ENCODE data around the gene AVPR1B.

Gene AVPR1B

GRCh38 chr1:206117151-206117948 is at the start of gene AVPR1B:
Gene AVPR1B (minus strand): TSS chr1:206117388. CDS start chr1:206116890, 498 bp downstream.
- in situ Hi-C loops (cut with MboI; ENCODE audit: low sequenced_read_pairs) = loop anchor here (25.0 kb wide), 1 partner anchor 330 kb away; the partner anchor contains the start of gene RAB29

GRCh38 chr1:206145771-206146290 is 28.6 kb upstream of the AVPR1B start:
- in situ Hi-C loops (cut with MboI; ENCODE audit: low sequenced_read_pairs) = no loop called here

DNA sequence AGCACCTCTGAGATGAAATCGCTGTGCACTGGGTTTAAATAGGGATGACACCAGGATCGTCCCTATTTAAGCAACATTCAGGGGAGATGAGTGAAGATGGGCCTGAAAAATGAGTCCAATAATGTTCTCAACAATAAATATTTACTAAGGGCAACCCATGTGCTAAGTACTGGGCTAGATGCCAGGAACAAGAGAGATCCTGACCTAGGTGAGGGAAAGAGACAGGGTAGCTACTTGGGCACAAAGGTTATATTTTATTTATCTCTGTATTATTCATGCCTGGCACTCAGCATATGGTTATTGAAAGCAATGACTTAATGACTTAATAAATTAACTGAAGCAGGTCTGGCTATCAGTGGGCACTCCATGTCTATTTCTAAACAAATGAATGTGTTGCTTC is 27.4 kb upstream of the AVPR1B start:
- in situ Hi-C loops (cut with MboI; ENCODE audit: low sequenced_read_pairs) = no loop called here

- in situ Hi-C loops (cut with MboI; ENCODE audit: low sequenced_read_pairs) = no loop called here
These were observed 26.5 kb upstream of the AVPR1B start for GRCh38 chr1:206143537-206144172.

DNA sequence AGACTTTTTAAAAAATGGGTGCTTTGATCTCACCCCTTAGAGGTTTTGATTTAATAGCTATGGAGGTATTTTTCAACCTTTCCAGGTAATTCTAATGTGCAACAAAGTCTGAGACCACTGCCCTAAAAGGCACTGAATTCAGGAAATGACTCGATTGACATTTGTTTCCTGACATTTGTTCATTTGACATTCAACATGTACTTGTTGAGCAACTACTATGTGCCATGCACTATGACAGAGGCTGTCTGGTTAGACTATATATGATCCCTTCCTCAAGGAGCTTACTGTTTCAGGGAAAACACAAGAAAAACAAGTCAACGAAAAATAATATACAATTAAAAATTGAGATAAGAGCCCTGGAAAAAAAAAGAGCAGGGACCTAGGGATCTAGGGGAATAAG is 25.6 kb upstream of the AVPR1B start:
- in situ Hi-C loops (cut with MboI; ENCODE audit: low sequenced_read_pairs) = no loop called here

GRCh38 chr1:206142011-206142410 is 24.8 kb upstream of the AVPR1B start:
- in situ Hi-C loops (cut with MboI; ENCODE audit: low sequenced_read_pairs) = no loop called here

DNA sequence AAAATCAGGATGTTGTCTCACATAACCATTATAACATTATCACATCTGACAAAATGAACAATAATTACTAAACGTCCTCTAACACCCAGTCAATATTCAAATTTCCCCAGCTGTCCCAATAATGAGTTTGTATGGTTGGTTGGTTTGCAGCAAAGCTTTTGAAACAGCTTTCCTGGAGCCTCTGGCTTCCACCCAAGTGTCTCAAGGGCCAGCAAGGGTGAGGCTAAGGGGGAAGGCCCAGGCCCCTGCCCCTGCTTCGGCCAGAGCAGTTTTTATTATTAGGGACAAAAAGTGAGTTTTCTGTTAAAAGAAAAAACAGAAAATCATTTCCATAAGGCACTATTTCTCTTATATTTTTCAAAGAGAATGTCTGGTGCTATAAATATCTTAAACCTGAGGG is 19.1 kb upstream of the AVPR1B start:
- in situ Hi-C loops (cut with MboI; ENCODE audit: low sequenced_read_pairs) = no loop called here

GRCh38 chr1:206135248-206135647 is 18.1 kb upstream of the AVPR1B start:
- in situ Hi-C loops (cut with MboI; ENCODE audit: low sequenced_read_pairs) = no loop called here

DNA sequence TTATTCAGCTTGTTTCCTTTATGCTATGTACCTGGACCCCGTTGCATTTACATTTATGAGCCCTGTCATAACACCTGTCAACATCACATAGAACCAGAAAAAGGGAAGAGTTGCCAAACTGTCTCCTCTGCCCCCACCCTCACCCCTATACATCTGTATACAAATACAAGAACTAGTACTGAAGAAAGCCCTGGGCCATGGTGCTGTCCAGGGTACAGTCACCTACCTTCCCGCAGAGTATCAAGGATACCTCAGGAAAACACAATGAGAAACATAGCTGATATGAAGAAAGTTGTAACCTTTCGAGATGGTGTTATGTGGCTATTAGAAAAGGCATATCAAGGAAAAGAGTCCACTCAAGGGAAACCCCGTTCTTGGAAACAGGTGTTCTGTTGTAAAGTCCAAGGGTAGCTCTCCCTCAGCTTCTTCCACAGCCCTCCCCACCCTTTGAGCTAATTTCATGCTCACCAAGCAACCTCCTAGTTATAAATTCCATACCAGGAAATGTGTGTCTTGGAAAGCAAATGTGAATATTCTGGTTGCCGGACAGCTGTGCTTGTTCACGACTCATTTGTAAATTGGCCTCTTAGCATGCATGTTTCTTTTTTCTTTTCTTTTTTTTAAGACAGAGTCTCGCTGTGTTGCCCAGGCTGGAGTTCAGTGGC is 16.7 kb upstream of the AVPR1B start:
- in situ Hi-C loops (cut with MboI; ENCODE audit: low sequenced_read_pairs) = no loop called here

GRCh38 chr1:206131037-206131436 is 13.8 kb upstream of the AVPR1B start:
- in situ Hi-C loops (cut with MboI; ENCODE audit: low sequenced_read_pairs) = no loop called here

GRCh38 chr1:206128196-206128595 is 11.0 kb upstream of the AVPR1B start:
- in situ Hi-C loops (cut with MboI; ENCODE audit: low sequenced_read_pairs) = no loop called here

GRCh38 chr1:206127336-206127735 is 10.1 kb upstream of the AVPR1B start:
- in situ Hi-C loops (cut with MboI; ENCODE audit: low sequenced_read_pairs) = no loop called here

- in situ Hi-C loops (cut with MboI; ENCODE audit: low sequenced_read_pairs) = no loop called here
These were observed 8.2 kb upstream of the AVPR1B start for GRCh38 chr1:206125346-206125745.

DNA sequence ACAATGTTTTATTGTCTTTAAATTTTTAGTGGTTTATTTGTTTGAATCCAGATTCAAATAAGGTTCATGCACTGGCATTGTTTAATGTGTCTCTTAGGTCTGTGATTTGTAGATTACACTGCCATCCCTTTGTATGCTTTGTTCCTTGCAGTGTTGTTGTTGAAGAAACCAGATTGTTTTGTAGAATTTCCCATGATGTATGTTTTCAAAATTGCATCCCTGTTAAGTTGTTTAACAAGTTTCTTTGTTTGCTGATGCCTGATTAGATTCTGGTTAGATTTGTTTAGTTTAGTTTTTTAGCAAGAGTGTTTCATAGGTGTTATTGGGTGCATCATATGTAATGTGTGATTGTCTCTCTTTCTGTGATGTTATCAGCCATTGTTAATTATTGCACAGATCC is 5.5 kb upstream of the AVPR1B start:
- in situ Hi-C loops (cut with MboI; ENCODE audit: low sequenced_read_pairs) = loop anchor here (25.0 kb wide), 1 partner anchor 335 kb away; the partner anchor contains the start of gene RAB29

DNA sequence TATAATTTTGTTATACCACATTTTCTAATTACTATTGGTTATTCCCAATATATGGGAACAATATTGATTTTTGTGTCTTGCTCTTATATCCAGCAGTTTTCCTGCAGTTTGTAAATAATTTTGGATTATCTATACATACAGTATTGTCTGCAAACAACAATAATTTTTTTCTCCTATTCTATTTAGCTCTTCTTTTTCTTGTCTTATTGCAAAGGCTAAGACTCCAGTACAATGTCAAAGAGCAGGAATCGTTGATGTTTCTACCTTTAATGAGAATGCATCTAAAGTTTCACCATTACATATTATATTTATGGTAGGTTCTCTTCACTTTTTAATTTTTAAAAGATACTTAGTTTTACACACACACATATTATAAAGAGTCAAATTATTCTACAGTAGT is 4.1 kb upstream of the AVPR1B start:
- in situ Hi-C loops (cut with MboI; ENCODE audit: low sequenced_read_pairs) = loop anchor here (25.0 kb wide), 1 partner anchor 334 kb away; the partner anchor contains the start of gene RAB29

- in situ Hi-C loops (cut with MboI; ENCODE audit: low sequenced_read_pairs) = loop anchor here (25.0 kb wide), 1 partner anchor 333 kb away; the partner anchor contains the start of gene RAB29
These were observed 3.2 kb upstream of the AVPR1B start for GRCh38 chr1:206120406-206120805.

DNA sequence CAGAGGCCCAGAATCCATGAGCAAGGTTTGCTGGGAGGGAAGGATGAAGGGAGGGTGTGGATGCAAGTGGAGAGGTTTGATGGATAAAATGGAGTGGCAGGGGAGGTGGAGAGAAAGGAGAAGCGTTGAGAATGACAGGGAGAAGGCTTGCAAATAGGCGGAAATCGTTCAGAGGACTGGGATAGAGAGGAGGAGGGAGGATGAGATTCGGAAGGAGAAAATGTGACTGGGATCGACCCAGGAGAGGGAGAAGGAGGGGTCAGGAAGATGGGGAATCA is 376 bp downstream of the AVPR1B start:
- in situ Hi-C loops (cut with MboI; ENCODE audit: low sequenced_read_pairs) = loop anchor here (25.0 kb wide), 1 partner anchor 330 kb away; the partner anchor contains the start of gene RAB29

- in situ Hi-C loops (cut with MboI; ENCODE audit: low sequenced_read_pairs) = loop anchor here (25.0 kb wide), 1 partner anchor 329 kb away; the partner anchor contains the start of gene RAB29
These were observed 856 bp downstream of the AVPR1B start for GRCh38 chr1:206116191-206116872.

GRCh38 chr1:206115791-206116190 is 1.4 kb downstream of the AVPR1B start:
- in situ Hi-C loops (cut with MboI; ENCODE audit: low sequenced_read_pairs) = loop anchor here (25.0 kb wide), 1 partner anchor 328 kb away; the partner anchor contains the start of gene RAB29
